BJ (cell line): ENCODE data around the gene PRSS27. TPM values are rescaled to one million over a fixed set of nuclear protein-coding genes. Genes with fewer than 3 reads are reported as not detected.
A peak's percentile ranks its signal among the peaks of the same experiment; 100 is the strongest.

ENCODE experiments used
- CTCF ChIA-PET: fragments of 350-600 bp; formaldehyde crosslinking; extraction: SDS; loops from one replicate; lab custom pipeline; 2021; ENCODE audit warnings: antibody characterized with exemption, inconsistent platforms; lab: Yijun Ruan, JAX
- POLR2A ChIA-PET: fragments of 300-600 bp; sonication (Branson Sonifier 250); formaldehyde crosslinking; extraction: SDS; loops from one replicate; lab custom pipeline; 2021; ENCODE audit warnings: antibody characterized with exemption; lab: Charles Lee
- DNase-seq: peaks from one replicate; pipeline ENCODE4 v3.0.0-alpha.2; 2011; ENCODE audit warnings: low read depth
- H3K27me3 ChIP-seq: 2 replicates; pipeline ENCODE4 v1.6.0; 2011; ENCODE audit warnings: low read length; ENCODE audit not compliant: control insufficient read depth, insufficient read depth
- H3K36me3 ChIP-seq: 2 replicates; pipeline ENCODE4 v1.5.1; 2011; ENCODE audit warnings: low read length; ENCODE audit not compliant: control insufficient read depth, insufficient read depth
- H3K4me3 ChIP-seq: 2 replicates; pipeline ENCODE4 v1.5.1; 2011; ENCODE audit warnings: low read depth, mild to moderate bottlenecking, control low read depth, low read length
- CTCF ChIP-seq: IDR thresholded peaks from 2 replicates; pipeline ENCODE4 v1.5.1; 2011; ENCODE audit warnings: low read depth, mild to moderate bottlenecking, control low read depth, inconsistent platforms, low read length, moderate library complexity; ENCODE audit not compliant: insufficient read depth
- polyA minus RNA-seq: library from RNA; depleted of rRNA, polyadenylated mRNA; stranded (reverse); fragments of >200 nt; gene quantifications from 2 replicates; pipeline ENCODE4 v1.2.3, GENCODE V29; 2011; rRNA and poly(A)+ RNA removed
- polyA plus RNA-seq: library from polyadenylated mRNA; depleted of rRNA; stranded (reverse); fragments of >200 nt; gene quantifications from 2 replicates; pipeline ENCODE4 v1.2.3, GENCODE V29; 2011; rRNA removed

The PRSS27 gene
- polyA plus RNA-seq (0.81 and 0.97 TPM in 2 replicates), polyA minus RNA-seq (0.36 and 0.57 TPM in 2 replicates)

DNA sequence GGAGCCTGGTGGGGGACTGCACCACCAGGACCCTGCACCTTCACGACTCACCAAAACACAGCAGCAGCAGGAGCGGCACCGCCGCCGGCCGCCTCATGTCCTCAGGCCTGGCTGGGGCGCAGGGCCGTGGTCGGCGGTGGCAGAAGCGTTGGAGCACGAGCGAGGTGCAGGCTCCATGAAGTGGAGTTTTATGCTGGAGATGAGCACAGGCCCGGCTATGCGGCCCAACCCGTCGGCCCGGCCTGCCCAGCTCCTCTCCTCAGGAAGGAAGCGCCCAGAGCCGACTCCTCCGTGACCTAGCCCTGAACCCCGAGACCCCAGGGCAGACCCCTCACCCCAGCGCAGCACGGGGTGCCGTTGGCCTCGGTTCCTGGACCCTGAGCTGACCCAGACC lies at the start of gene PRSS27:
PRSS27 (minus strand) TSS at position 161 of the 394 bp plus-strand sequence; CDS start at position 97, 64 bp downstream.
- Histone ChIP-seq H3K4me3 (peak within 1 kb of the TSS; percentile 70), H3K27me3 (no peaks in the 10 kb centered on the region), H3K36me3 (no peaks in the 10 kb centered on the region)
- no peak for TF ChIP-seq CTCF
- no peak for DNase-seq
- CTCF ChIA-PET = no interaction called here
- POLR2A ChIA-PET = no interaction called here

DNA sequence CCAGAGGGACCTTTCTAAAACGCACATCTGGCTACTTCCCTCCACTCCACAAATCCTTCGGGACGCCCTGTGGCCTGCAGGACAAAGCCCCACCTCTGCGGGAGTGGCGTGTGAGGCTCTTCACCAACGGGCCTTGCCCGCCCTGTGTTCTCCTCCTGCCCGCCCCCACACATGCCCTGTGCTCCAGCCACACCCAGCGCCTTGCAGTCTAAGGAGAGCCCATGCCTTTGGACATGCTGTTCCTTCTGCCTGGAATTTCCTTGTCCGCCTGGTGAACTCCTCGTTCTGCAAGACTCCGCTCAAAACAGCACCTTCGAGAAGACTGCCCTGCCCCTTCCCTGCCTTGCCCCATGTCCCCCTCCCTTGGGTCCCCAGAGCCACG lies 49.6 kb upstream of the PRSS27 start:
- TF ChIP-seq CTCF = no peak
- ChIA-PET POLR2A (no interaction called here), CTCF (interaction anchor here (1.5 kb wide), 1 partner anchor 69 kb away, joined by 4 read pairs; no protein-coding TSS in a partner anchor)
- no peak for DNase-seq
- Histone ChIP-seq H3K27me3 (no peaks in the 10 kb centered on the region), H3K4me3 (no peak overlapping the region), H3K36me3 (peaks cover 72% of the 10 kb centered on the region)

DNA sequence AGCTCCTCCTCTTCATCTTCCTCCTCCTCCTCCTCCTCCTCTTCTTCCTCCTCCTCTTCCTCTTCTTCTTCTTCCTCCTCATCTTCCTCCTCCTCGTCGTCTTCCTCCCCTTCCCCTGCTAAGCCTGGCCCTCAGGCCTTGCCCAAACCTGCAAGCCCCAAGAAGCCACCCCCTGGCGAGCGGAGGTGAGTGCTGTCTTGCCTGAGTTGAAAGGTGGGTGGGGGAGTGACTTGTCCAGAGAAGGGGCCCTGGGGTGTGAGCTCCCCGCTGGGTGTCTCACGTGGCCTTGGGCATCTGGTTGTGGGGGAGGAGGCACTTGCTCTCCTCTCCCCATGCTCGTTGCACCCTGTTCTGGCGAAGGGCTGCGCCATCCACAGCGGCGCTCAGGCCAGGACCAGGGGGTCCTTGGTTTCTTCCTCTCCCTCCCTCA lies 49.1 kb upstream of the PRSS27 start:
- ChIA-PET CTCF (interaction anchor here (0.7 to 1.5 kb wide), 2 partner anchors 11 to 70 kb away, joined by 3 to 4 read pairs; no protein-coding TSS in a partner anchor), POLR2A (no interaction called here)
- TF ChIP-seq CTCF = no peak
- Histone ChIP-seq H3K4me3 (no peak overlapping the region), H3K36me3 (peaks cover 68% of the 10 kb centered on the region), H3K27me3 (no peaks in the 10 kb centered on the region)
- DNase-seq = no peak

DNA sequence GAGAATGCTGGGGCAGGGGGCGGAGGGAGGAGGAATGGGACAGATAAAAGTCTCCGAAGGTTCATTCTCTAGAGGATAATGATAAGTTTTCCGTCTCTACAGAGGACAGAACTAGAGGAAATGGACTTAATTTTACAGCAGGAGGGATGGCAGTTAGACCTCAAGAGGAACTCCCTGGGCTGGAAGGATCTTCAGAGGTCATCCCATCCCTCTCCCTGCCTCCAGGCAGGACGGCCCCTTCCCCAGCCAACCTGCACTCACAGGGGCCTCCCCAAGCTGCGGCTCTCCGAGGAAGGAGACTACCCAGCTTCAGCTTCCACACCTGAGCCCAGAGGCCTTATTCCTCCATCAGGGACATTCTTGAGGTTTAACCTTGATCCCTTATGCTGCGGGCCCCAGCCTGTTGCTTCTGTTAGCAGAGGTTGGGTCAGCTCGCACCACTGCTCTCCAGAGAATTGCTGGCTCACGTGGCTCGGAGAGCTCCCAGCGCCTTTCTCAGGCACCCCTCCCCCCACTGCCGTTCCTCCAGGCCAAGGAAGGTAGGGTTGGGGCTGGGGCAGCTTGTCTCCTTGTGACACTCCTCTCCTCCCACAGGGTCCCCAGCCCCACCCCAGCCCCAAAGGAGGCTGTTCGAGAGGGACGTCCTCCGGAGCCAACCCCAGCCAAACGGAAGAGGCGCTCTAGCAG lies 48.5 kb upstream of the PRSS27 start:
- POLR2A ChIA-PET = no interaction called here
- peaks cover 70% of the 10 kb centered on the region for H3K36me3 ChIP-seq

GRCh38 chr16:2767891-2768290 lies 47.9 kb upstream of the PRSS27 start:
- no peaks in the 10 kb centered on the region for H3K27me3 ChIP-seq
- no peak overlapping the region for H3K4me3 ChIP-seq
- H3K36me3 ChIP-seq = peaks cover 72% of the 10 kb centered on the region
- no peak for DNase-seq
- TF ChIP-seq CTCF = no peak
- ChIA-PET POLR2A (no interaction called here), CTCF (interaction anchor here (0.7 to 1.0 kb wide), 2 partner anchors 14 to 100 kb away, joined by 3 to 5 read pairs; no protein-coding TSS in a partner anchor)

More for the DNA sequence above, 48.5 kb upstream of the PRSS27 start:
- TF ChIP-seq CTCF = no peak
- Histone ChIP-seq H3K4me3 (no peak overlapping the region), H3K27me3 (no peaks in the 10 kb centered on the region)
- no peak for DNase-seq
- CTCF ChIA-PET = interaction anchor here (0.7 to 1.5 kb wide), 2 partner anchors 11 to 70 kb away, joined by 3 to 4 read pairs; no protein-coding TSS in a partner anchor
